Measurements from ENCODE around the gene VBP1. TPM values are rescaled to one million over a fixed set of nuclear protein-coding genes. Genes with fewer than 3 reads are reported as not detected.
"Not testable (repeated sequence)": the region's sequence is repeated elsewhere in the genome, so short reads cannot be mapped to it uniquely, and the experiment has no call there.

The VBP1 gene
- polyA plus RNA-seq, 1 donor = 43.9 TPM

DNA sequence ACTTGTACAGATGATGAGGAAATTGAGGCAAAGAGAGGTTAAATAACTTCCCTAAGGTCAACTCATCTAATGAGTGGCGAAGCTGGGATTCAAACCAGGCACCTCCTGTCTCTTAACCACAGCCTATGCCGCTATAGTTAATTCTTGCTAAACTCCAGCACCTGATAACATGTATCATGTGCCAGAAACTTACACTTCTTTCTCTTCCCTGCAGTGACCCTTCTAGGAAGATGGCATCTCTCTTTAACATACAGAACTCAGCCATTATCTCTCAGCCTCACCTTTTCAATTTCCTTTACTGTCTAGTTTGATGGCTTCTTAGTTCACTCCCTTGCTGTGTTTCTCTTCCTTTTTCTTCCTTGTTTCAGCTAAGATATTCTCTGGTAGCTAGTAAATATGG, 2.5 kb downstream of the VBP1 start:
- Histone ChIP-seq H3K27ac (ENCODE audit: low read length) (no peak overlapping the region), H3K4me1 (ENCODE audit: control insufficient read depth, insufficient read depth, low read length) (peaks cover 5% of the 10 kb centered on the region), H3K4me3 (ENCODE audit: low read length) (no peak overlapping the region), H3K36me3 (ENCODE audit: control insufficient read depth, insufficient read depth, low read length) (peaks cover 6% of the 10 kb centered on the region), H3K9me3 (ENCODE audit: control insufficient read depth, low read depth, low read length) (peaks cover 1% of the 10 kb centered on the region), H3K27me3 (ENCODE audit: control insufficient read depth, insufficient read depth, low read length) (no peaks in the 10 kb centered on the region)
- WGBS (ENCODE audit: insufficient coverage, low lambda C conversion rate) = no CpG with 5 or more reads among the region's 2 CpGs
- DNase-seq = no peak

DNA sequence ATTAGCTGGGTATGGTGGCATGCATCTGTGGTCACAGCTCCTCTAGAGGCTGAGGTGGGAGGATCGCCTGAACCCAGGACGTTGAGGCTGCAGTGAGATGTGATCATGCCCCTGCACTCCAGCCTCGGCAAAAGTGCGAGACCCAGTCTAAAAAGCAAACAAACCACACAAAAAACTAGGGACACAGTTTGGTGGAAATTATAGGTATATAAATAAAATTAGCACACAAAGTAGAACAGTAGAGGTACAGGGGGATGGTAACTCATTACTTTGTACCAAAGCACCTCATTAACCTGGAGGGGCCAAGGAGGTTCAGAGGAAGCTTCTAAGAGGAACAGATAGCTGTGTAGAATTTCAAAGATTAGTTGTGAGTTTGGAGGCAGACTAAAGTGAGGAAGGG, 5.1 kb downstream of the VBP1 start:
- Histone ChIP-seq H3K27ac (ENCODE audit: low read length) (no peak overlapping the region), H3K4me1 (ENCODE audit: control insufficient read depth, insufficient read depth, low read length) (peaks cover 5% of the 10 kb centered on the region), H3K36me3 (ENCODE audit: control insufficient read depth, insufficient read depth, low read length) (peaks cover 6% of the 10 kb centered on the region), H3K27me3 (ENCODE audit: control insufficient read depth, insufficient read depth, low read length) (no peaks in the 10 kb centered on the region), H3K9me3 (ENCODE audit: control insufficient read depth, low read depth, low read length) (peaks cover 3% of the 10 kb centered on the region), H3K4me3 (ENCODE audit: low read length) (no peak overlapping the region)
- DNase-seq = no peak
- WGBS (ENCODE audit: insufficient coverage, low lambda C conversion rate) = no CpG with 5 or more reads among the region's 4 CpGs

DNA sequence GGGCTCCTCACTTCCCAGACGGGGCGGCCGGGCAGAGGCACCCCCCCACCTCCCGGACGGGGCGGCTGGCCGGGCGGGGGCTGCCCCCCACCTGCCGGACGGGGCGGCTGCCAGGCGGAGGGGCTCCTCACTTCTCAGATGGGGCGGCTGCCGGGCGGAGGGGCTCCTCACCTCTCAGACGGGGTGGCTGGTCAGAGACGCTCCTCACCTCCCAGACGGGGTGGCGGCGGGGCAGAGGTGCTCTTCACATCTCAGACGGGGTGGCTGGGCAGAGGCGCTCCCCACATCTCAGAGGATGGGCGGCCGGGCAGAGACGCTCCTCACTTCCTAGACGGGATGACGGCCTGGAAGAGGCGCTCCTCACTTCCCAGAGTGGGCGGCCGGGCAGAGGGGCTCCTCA, 7.5 kb downstream of the VBP1 start:
- H3K27me3 ChIP-seq (ENCODE audit: control insufficient read depth, insufficient read depth, low read length); H3K9me3 ChIP-seq (ENCODE audit: control insufficient read depth, low read depth, low read length); DNase-seq; H3K27ac ChIP-seq (ENCODE audit: low read length); H3K4me3 ChIP-seq (ENCODE audit: low read length); H3K4me1 ChIP-seq (ENCODE audit: control insufficient read depth, insufficient read depth, low read length): not testable (repeated sequence)
- WGBS (ENCODE audit: insufficient coverage, low lambda C conversion rate) = no CpG with 5 or more reads among the region's 30 CpGs
- H3K36me3 ChIP-seq (ENCODE audit: control insufficient read depth, insufficient read depth, low read length) = peaks cover 11% of the 10 kb centered on the region

DNA sequence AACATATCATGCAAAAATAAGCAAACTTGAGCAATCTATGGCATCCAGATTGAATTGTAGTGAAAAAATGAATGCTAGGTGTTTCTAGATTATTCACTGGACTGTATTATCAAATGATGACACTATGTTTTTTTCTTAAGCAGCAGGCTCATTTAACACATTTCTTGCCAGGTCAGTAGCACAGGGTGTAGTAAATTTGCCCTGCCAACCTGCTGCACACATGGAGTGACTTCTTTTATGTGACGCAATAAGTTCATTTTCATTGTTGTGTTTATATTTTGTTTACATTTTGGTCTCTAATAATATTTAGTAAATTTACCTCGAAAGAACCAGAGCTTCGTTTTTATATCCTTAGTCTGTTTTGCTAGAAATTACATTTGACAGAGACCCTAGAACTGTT, 9.5 kb downstream of the VBP1 start:
- WGBS (ENCODE audit: insufficient coverage, low lambda C conversion rate) = no CpG with 5 or more reads among the region's 3 CpGs
- Histone ChIP-seq H3K27ac (ENCODE audit: low read length) (no peak overlapping the region), H3K4me3 (ENCODE audit: low read length) (no peak overlapping the region), H3K9me3 (ENCODE audit: control insufficient read depth, low read depth, low read length) (peaks cover 3% of the 10 kb centered on the region), H3K36me3 (ENCODE audit: control insufficient read depth, insufficient read depth, low read length) (peaks cover 14% of the 10 kb centered on the region), H3K27me3 (ENCODE audit: control insufficient read depth, insufficient read depth, low read length) (no peaks in the 10 kb centered on the region), H3K4me1 (ENCODE audit: control insufficient read depth, insufficient read depth, low read length) (no peaks in the 10 kb centered on the region)
- no peak for DNase-seq

DNA sequence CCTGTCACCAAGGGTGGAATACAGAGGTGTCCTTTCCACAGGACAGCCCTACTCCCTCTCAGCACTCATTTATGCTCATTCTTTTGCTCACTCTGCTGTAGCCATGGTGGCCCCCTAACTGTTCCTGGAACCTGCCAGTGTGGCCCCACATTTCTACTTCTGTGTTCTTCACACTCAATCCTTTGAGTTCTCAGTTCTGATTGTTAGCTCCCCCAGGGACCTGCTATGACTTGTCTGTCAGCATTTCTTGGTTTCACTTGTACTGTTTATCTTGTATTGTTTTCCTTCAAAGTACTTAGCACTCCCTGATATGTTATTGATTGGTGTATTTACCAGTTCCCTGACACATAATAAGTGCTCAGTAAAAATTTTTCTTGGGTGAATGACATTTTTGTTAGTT, 14.9 kb downstream of the VBP1 start:
- DNase-seq = no peak
- no peaks in the 10 kb centered on the region for H3K9me3 ChIP-seq (ENCODE audit: control insufficient read depth, low read depth, low read length)
- no peaks in the 10 kb centered on the region for H3K27me3 ChIP-seq (ENCODE audit: control insufficient read depth, insufficient read depth, low read length)
- peaks cover 15% of the 10 kb centered on the region for H3K36me3 ChIP-seq (ENCODE audit: control insufficient read depth, insufficient read depth, low read length)
- H3K27ac ChIP-seq (ENCODE audit: low read length) = no peak overlapping the region
- no peak overlapping the region for H3K4me3 ChIP-seq (ENCODE audit: low read length)
- H3K4me1 ChIP-seq (ENCODE audit: control insufficient read depth, insufficient read depth, low read length) = no peaks in the 10 kb centered on the region

DNA sequence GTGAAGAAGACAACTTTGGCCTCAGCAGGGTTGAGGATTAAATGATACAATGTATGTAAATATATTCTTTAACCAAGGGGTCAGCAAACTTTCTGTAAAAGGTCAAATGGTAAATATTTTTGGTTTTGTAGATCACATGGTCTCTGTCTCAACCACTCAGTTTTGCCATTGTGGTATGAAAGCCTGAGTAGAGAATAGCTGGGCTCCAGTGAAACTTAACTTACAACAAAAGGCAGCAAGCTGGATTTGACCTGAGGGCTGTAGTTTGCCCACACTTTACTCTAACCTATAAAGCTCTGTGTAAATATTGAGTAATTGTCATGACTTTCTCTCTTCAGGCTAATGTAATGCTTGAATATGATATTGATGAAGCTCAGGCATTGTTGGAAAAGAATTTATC, 19.6 kb downstream of the VBP1 start:
- Histone ChIP-seq H3K4me3 (ENCODE audit: low read length) (no peak overlapping the region), H3K9me3 (ENCODE audit: control insufficient read depth, low read depth, low read length) (no peaks in the 10 kb centered on the region), H3K27ac (ENCODE audit: low read length) (no peak overlapping the region), H3K4me1 (ENCODE audit: control insufficient read depth, insufficient read depth, low read length) (no peaks in the 10 kb centered on the region), H3K36me3 (ENCODE audit: control insufficient read depth, insufficient read depth, low read length) (peaks cover 19% of the 10 kb centered on the region), H3K27me3 (ENCODE audit: control insufficient read depth, insufficient read depth, low read length) (no peaks in the 10 kb centered on the region)
- no peak for DNase-seq

DNA sequence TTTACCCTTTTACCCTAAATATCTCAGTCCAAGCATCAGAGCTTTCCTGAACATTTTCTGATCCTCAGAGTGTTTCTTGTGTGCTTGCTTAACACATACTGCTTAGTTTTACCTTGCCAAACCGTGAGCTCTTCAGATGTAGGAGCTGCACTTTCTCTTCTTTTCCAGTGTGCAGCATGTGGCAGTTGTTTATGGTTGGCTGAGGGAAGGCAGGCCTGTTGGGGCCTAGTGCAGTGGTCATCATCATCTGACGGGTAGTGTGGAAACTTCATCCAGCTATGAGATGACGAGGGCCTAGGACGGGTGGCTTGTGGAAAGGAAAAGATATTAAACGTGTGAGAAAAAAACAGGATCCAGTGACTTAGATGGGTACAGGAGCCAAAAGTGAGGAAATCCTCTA, 21.5 kb downstream of the VBP1 start:
- DNase-seq = no peak
- WGBS (ENCODE audit: insufficient coverage, low lambda C conversion rate) = no CpG with 5 or more reads among the region's 5 CpGs
- Histone ChIP-seq H3K4me3 (ENCODE audit: low read length) (no peak overlapping the region), H3K27me3 (ENCODE audit: control insufficient read depth, insufficient read depth, low read length) (no peaks in the 10 kb centered on the region), H3K27ac (ENCODE audit: low read length) (no peak overlapping the region), H3K9me3 (ENCODE audit: control insufficient read depth, low read depth, low read length) (no peaks in the 10 kb centered on the region), H3K4me1 (ENCODE audit: control insufficient read depth, insufficient read depth, low read length) (no peaks in the 10 kb centered on the region), H3K36me3 (ENCODE audit: control insufficient read depth, insufficient read depth, low read length) (peaks cover 15% of the 10 kb centered on the region)

DNA sequence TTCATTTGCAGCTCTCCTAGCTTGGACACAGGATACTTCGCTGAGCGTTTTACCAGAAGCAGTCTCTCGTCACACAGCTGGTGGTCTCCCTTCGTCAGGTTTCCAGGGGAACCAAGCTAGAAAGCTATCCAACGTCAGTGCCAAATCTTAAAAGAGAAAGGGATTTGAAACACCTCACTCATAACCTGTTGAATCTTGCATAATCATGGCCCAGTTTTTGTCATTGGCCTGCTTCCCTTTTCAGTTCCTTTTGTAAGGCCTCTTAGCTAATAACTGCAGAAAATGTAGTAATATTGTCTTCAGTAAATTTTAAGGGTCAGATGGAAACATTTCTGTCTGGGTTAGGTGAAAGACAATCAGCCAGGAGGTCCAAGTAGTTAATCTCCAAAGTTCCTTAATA, 26.0 kb downstream of the VBP1 start:
- DNase-seq = no peak
- no CpG with 5 or more reads among the region's 5 CpGs for WGBS (ENCODE audit: insufficient coverage, low lambda C conversion rate)
- no peak overlapping the region for H3K27ac ChIP-seq (ENCODE audit: low read length)

DNA sequence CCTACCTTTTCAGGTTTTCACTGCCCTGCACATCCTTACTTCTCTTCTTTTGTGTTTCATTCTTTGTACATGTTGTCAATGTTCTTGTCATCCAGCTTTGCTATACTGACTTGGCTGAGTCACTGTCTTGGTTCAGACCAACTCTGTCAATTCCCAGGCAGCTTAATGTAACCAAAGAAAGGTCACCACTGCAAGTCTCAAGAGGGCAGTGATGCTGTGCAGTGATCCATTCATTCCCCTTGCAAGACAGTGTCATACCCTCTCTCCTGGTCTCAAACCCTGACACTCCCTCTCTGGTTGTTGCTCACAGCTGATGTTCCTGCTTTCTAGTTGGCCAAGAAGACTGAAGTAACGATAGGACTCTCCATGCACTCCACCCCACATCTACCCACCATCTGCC, 30.5 kb downstream of the VBP1 start:
- DNase-seq = no peak
- WGBS (ENCODE audit: insufficient coverage, low lambda C conversion rate) = no CpG with 5 or more reads among the region's 1 CpG
- no peaks in the 10 kb centered on the region for H3K36me3 ChIP-seq (ENCODE audit: control insufficient read depth, insufficient read depth, low read length)
- H3K4me1 ChIP-seq (ENCODE audit: control insufficient read depth, insufficient read depth, low read length) = no peaks in the 10 kb centered on the region
- no peak overlapping the region for H3K4me3 ChIP-seq (ENCODE audit: low read length)
- no peaks in the 10 kb centered on the region for H3K27me3 ChIP-seq (ENCODE audit: control insufficient read depth, insufficient read depth, low read length)
- H3K27ac ChIP-seq (ENCODE audit: low read length) = no peak overlapping the region
- no peaks in the 10 kb centered on the region for H3K9me3 ChIP-seq (ENCODE audit: control insufficient read depth, low read depth, low read length)

More for the DNA sequence above, 26.0 kb downstream of the VBP1 start:
- H3K4me3 ChIP-seq (ENCODE audit: low read length) = no peak overlapping the region
- H3K9me3 ChIP-seq (ENCODE audit: control insufficient read depth, low read depth, low read length) = no peaks in the 10 kb centered on the region
- H3K27me3 ChIP-seq (ENCODE audit: control insufficient read depth, insufficient read depth, low read length) = no peaks in the 10 kb centered on the region
- no peaks in the 10 kb centered on the region for H3K4me1 ChIP-seq (ENCODE audit: control insufficient read depth, insufficient read depth, low read length)
- peaks cover 7% of the 10 kb centered on the region for H3K36me3 ChIP-seq (ENCODE audit: control insufficient read depth, insufficient read depth, low read length)

DNA sequence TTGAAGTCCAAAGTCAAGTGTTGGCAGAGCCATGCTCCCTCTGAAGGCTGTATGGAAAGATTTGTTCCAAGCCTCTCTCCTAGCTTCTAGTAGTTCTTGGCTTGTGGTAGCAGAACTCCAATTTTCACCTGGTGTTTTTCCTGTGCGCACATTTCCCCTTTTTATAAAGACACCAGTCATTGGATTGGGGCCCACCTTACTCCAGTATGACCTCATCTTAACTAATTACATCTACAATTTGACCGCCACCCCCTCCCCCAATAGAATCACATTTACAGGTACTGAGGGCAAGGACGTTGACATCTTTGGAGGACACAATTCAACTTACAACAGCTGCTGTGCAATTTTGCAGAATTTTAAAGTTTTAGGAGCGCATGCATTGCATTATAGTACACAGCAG, 31.2 kb downstream of the VBP1 start:
- H3K4me1 ChIP-seq (ENCODE audit: control insufficient read depth, insufficient read depth, low read length) = no peaks in the 10 kb centered on the region
- no peak overlapping the region for H3K4me3 ChIP-seq (ENCODE audit: low read length)
- H3K36me3 ChIP-seq (ENCODE audit: control insufficient read depth, insufficient read depth, low read length) = no peaks in the 10 kb centered on the region
- no CpG with 5 or more reads among the region's 4 CpGs for WGBS (ENCODE audit: insufficient coverage, low lambda C conversion rate)
- no peaks in the 10 kb centered on the region for H3K27me3 ChIP-seq (ENCODE audit: control insufficient read depth, insufficient read depth, low read length)
- no peak overlapping the region for H3K27ac ChIP-seq (ENCODE audit: low read length)
- no peak for DNase-seq
- no peaks in the 10 kb centered on the region for H3K9me3 ChIP-seq (ENCODE audit: control insufficient read depth, low read depth, low read length)

DNA sequence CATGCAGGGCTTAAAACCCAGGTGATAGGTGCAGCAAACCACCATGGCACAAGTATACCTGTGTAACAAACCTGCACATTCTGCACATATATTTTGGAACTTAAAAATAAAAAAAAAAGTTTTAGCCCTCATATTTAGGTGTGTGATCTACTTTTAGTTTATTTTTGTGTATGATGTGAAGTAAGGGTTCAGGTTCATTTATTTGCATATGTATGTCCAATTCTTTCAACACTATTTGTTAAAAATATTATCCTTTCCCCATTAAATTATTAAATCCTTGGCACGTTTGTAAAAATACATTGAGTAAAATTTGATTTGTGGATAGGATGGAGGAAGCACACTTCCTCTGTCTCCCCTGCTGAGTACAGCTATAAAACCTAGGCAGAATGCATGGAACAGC, 35.1 kb downstream of the VBP1 start:
- no CpG with 5 or more reads among the region's 1 CpG for WGBS (ENCODE audit: insufficient coverage, low lambda C conversion rate)
- Histone ChIP-seq H3K4me3 (ENCODE audit: low read length) (no peak overlapping the region), H3K36me3 (ENCODE audit: control insufficient read depth, insufficient read depth, low read length) (no peaks in the 10 kb centered on the region), H3K27me3 (ENCODE audit: control insufficient read depth, insufficient read depth, low read length) (no peaks in the 10 kb centered on the region), H3K27ac (ENCODE audit: low read length) (no peak overlapping the region), H3K4me1 (ENCODE audit: control insufficient read depth, insufficient read depth, low read length) (no peaks in the 10 kb centered on the region), H3K9me3 (ENCODE audit: control insufficient read depth, low read depth, low read length) (no peaks in the 10 kb centered on the region)
- no peak for DNase-seq

Measured in large intestine (tissue), 3 donors.